Amygdala (tissue), 56 donors: Measurements from ENCODE around the gene KRTAP3-3.
"Not testable (repeated sequence)": the region's sequence is repeated elsewhere in the genome, so short reads cannot be mapped to it uniquely, and the experiment has no call there.

ENCODE experiments used
- DNase-seq, 56 donors: peaks; one replicate each; lab custom pipeline; 2025; lab: John Stamatoyannopoulos, UW

The KRTAP3-3 gene

GRCh38 chr17:40993839-40994238 is at the start of gene KRTAP3-3:
TSS of gene KRTAP3-3 (minus strand) at chr17:40994164. CDS start at chr17:40994097, 67 bp downstream.
- DNase-seq, result peak in 1 of 56 donors; percentile 0

- no peak for DNase-seq
Observed at GRCh38 chr17:41042953-41043352, 49.0 kb upstream of the KRTAP3-3 start.

- DNase-seq, result not testable (repeated sequence)
Observed at GRCh38 chr17:41040783-41041571, 47.0 kb upstream of the KRTAP3-3 start, which contains the start of gene KRTAP1-1. TSS of gene KRTAP1-1 (minus strand) at chr17:41041450. CDS start at chr17:41041397, 53 bp downstream.

GRCh38 chr17:41037853-41038350 is 43.9 kb upstream of the KRTAP3-3 start:
- DNase-seq, result no peak

GRCh38 chr17:41034346-41034935 is 40.5 kb upstream of the KRTAP3-3 start, which contains the start of gene KRTAP1-3:
TSS of gene KRTAP1-3 (minus strand) at chr17:41034874. CDS start at chr17:41034821, 53 bp downstream.
- not testable (repeated sequence) for DNase-seq

GRCh38 chr17:41029633-41030245 is 35.8 kb upstream of the KRTAP3-3 start, which contains the start of gene KRTAP1-4:
TSS of gene KRTAP1-4 (minus strand) at chr17:41030195. CDS start at chr17:41030078, 117 bp downstream.
- DNase-seq, result no peak

- DNase-seq, result no peak
Observed at GRCh38 chr17:41026715-41027471, 32.9 kb upstream of the KRTAP3-3 start, which contains the start of gene KRTAP1-5. TSS of gene KRTAP1-5 (minus strand) at chr17:41027208. CDS start at chr17:41027155, 53 bp downstream.

GRCh38 chr17:41024697-41025096 is 30.7 kb upstream of the KRTAP3-3 start:
- DNase-seq, result no peak

- no peak for DNase-seq
Observed at GRCh38 chr17:41020336-41020735, 26.4 kb upstream of the KRTAP3-3 start.

GRCh38 chr17:41019415-41019814 is 25.5 kb upstream of the KRTAP3-3 start:
- no peak for DNase-seq

GRCh38 chr17:41018541-41018940 is 24.6 kb upstream of the KRTAP3-3 start:
- no peak for DNase-seq

GRCh38 chr17:41016578-41017215 is 22.7 kb upstream of the KRTAP3-3 start:
- no peak for DNase-seq

GRCh38 chr17:41015454-41015853 is 21.5 kb upstream of the KRTAP3-3 start:
- DNase-seq, result no peak

GRCh38 chr17:41013606-41014005 is 19.6 kb upstream of the KRTAP3-3 start:
- no peak for DNase-seq

GRCh38 chr17:41013181-41013580 is 19.2 kb upstream of the KRTAP3-3 start:
- no peak for DNase-seq

GRCh38 chr17:41012326-41013120 is 18.6 kb upstream of the KRTAP3-3 start:
- DNase-seq, result no peak

GRCh38 chr17:41010441-41010840 is 16.5 kb upstream of the KRTAP3-3 start:
- DNase-seq, result no peak

GRCh38 chr17:41009936-41010335 is 16.0 kb upstream of the KRTAP3-3 start:
- no peak for DNase-seq

GRCh38 chr17:41009301-41009760 is 15.4 kb upstream of the KRTAP3-3 start:
- no peak for DNase-seq
